Globus pallidus (tissue), 1 donor: ENCODE results near the gene KRT4.

ENCODE experiments used
- DNase-seq: peaks from one replicate; pipeline ENCODE4 v3.0.0-alpha.2; 2015; ENCODE audit warnings: low spot score

KRT4 gene

GRCh38 chr12:52792185-52793029 lies 21.5 kb downstream of the KRT4 start:
- DNase-seq: no peak

- DNase-seq: no peak
Measured at GRCh38 chr12:52791271-52792184, 22.4 kb downstream of the KRT4 start.

GRCh38 chr12:52790427-52791270 lies 23.3 kb downstream of the KRT4 start:
- no peak for DNase-seq

GRCh38 chr12:52789637-52790426 lies 24.1 kb downstream of the KRT4 start:
- DNase-seq: no peak

- DNase-seq: no peak
Measured at GRCh38 chr12:52788876-52789636, 24.9 kb downstream of the KRT4 start.

- no peak for DNase-seq
Measured at GRCh38 chr12:52788192-52788875, 25.6 kb downstream of the KRT4 start.

- DNase-seq: no peak
Measured at GRCh38 chr12:52787324-52788191, 26.4 kb downstream of the KRT4 start.

GRCh38 chr12:52784909-52785308 lies 29.0 kb downstream of the KRT4 start:
- no peak for DNase-seq

GRCh38 chr12:52783563-52784316 lies 30.2 kb downstream of the KRT4 start:
- no peak for DNase-seq

- no peak for DNase-seq
Measured at GRCh38 chr12:52782502-52782901, 31.4 kb downstream of the KRT4 start.

GRCh38 chr12:52781399-52782082 lies 32.4 kb downstream of the KRT4 start:
- DNase-seq: no peak

GRCh38 chr12:52779914-52780313 lies 34.0 kb downstream of the KRT4 start:
- DNase-seq: no peak

GRCh38 chr12:52778833-52779232 lies 35.1 kb downstream of the KRT4 start:
- DNase-seq: no peak

GRCh38 chr12:52777566-52777965 lies 36.4 kb downstream of the KRT4 start:
- DNase-seq: no peak

- DNase-seq: no peak
Measured at GRCh38 chr12:52776913-52777395, 37.0 kb downstream of the KRT4 start, which contains the start of gene KRT76. KRT76 (minus strand) TSS chr12:52777345; CDS start chr12:52777291, 54 bp downstream.

GRCh38 chr12:52776435-52776834 lies 37.5 kb downstream of the KRT4 start:
- no peak for DNase-seq

- no peak for DNase-seq
Measured at GRCh38 chr12:52774629-52775250, 39.2 kb downstream of the KRT4 start.
